K562 (cell line): ENCODE data around the gene PRRT1. TPM values are rescaled to one million over a fixed set of nuclear protein-coding genes. Genes with fewer than 3 reads are reported as not detected.

Experiments used
- BRF1 ChIP-seq: IDR thresholded peaks from 3 replicates; pipeline ENCODE4 v1.6.1; 2011; ENCODE audit warnings: borderline replicate concordance, mild to moderate bottlenecking; ENCODE audit not compliant: insufficient read length; ENCODE audit errors: extremely low read depth
- CEBPZ ChIP-seq: fragments of 150-350 bp; IDR thresholded peaks from 2 replicates; pipeline ENCODE4 v1.6.1; 2014; ENCODE audit warnings: low read depth, mild to moderate bottlenecking, low read length, borderline replicate concordance
- FOXA1 ChIP-seq: fragments of 450-650 bp; IDR thresholded peaks from 2 replicates; pipeline ENCODE4 v1.6.1; 2016; ENCODE audit warnings: mild to moderate bottlenecking, borderline replicate concordance
- GABPB2 ChIP-seq: fragments of 250-450 bp; sonication (Bioruptor Pico); conservative IDR thresholded peaks from 2 replicates; pipeline ENCODE4 v1.5.1; 2021; ENCODE audit warnings: mild to moderate bottlenecking
- HDAC1 ChIP-seq, 2 experiments: fragments of 450-650 bp; IDR thresholded peaks; 2 replicates each; pipeline ENCODE4 v1.6.1; 2016 to 2017; ENCODE audit warnings: inconsistent platforms in 1 of 2, mild to moderate bottlenecking in 1 of 2, moderate library complexity in 1 of 2
- KDM5B ChIP-seq: fragments of 200-600 bp; sonication (generic); IDR thresholded peaks from 2 replicates; pipeline ENCODE4 v1.6.1; 2012; ENCODE audit warnings: low read depth, mild to moderate bottlenecking, moderate library complexity, low read length, control low read depth, inconsistent platforms; ENCODE audit not compliant: insufficient replicate concordance
- NCOA1 ChIP-seq: fragments of 450-650 bp; IDR thresholded peaks from 2 replicates; pipeline ENCODE4 v1.6.1; 2016; ENCODE audit warnings: low read depth
- RNF219 ChIP-seq: fragments of 250-450 bp; sonication (Bioruptor Pico); IDR thresholded peaks from 2 replicates; pipeline ENCODE4 v1.5.0; 2022; ENCODE audit warnings: mild to moderate bottlenecking
- XRCC3 ChIP-seq: fragments of 450-650 bp; IDR thresholded peaks from 2 replicates; pipeline ENCODE4 v1.6.1; 2017; ENCODE audit warnings: mild to moderate bottlenecking, moderate library complexity
- YBX1 ChIP-seq: fragments of 450-650 bp; IDR thresholded peaks from 2 replicates; pipeline ENCODE4 v1.7.1; 2016; ENCODE audit warnings: mild to moderate bottlenecking
- ZNF175 ChIP-seq: fragments of 200-800 bp; sonication (Bioruptor generic); IDR thresholded peaks from 2 replicates; pipeline ENCODE4 v1.6.1; 2016; ENCODE audit warnings: low read depth, mild to moderate bottlenecking, missing genetic modification characterization, missing compliant biosample characterization
- ZNF23 ChIP-seq: fragments of 250-450 bp; sonication (Bioruptor Pico); IDR thresholded peaks from 2 replicates; pipeline ENCODE4 v1.4.0; 2020; ENCODE audit warnings: mild to moderate bottlenecking
- polyA plus RNA-seq, 8 experiments: library from polyadenylated mRNA; depleted of rRNA in 4 of 8; stranded (reverse) in 5 of 8; unstranded in 3 of 8; fragments of >200 nt; fragmentation: Nextera tagmentation in 2 of 8; fragmentation: Illumina TruSeq in 1 of 8; extraction: Ambion mirVana in 2 of 8; extraction: Trizol in 1 of 8; gene quantifications; 2 replicates each; pipeline versions ENCODE4 v1.2.1 to v1.2.3, GENCODE V29; 2011 to 2014; ENCODE audit warnings: inconsistent platforms in 1 of 8, missing spikeins in 1 of 8
- total RNA-seq, 7 experiments: library from RNA; depleted of rRNA in 6 of 7; stranded (reverse); fragments of >200 nt in 6 of 7; fragmentation: Illumina TruSeq in 2 of 7; extraction: Trizol in 2 of 7; gene quantifications; 2 replicates each; pipeline versions ENCODE4 v1.2.1 to v1.2.3, GENCODE V29; 2011 to 2021; ENCODE audit warnings: low replicate concordance in 1 of 7

PRRT1 gene
- total and polyA plus RNA-seq, 9 of the 15 experiments (the other 6 are each of a cell fraction or from before 2014, with no cell fraction given), result 0.14 to 3.5 (median 0.41) TPM

- TF ChIP-seq CEBPZ (peak; percentile 98), FOXA1 (no peak), BRF1 (no peak), ZNF23 (CRISPR knock-in tag) (no peak), NCOA1 (no peak), GABPB2 (CRISPR knock-in tag) (no peak), ZNF175 (CRISPR knock-in tag) (no peak), HDAC1 (IDR thresholded peaks at IDR 0.05) (peak in 1 of 2 experiments; percentile 81; a peak in 1 of 4 replicates), XRCC3 (no peak), RNF219 (CRISPR knock-in tag) (no peak), YBX1 (no peak), KDM5B (no peak)
Observed at GRCh38 chr6:32177788-32178546, 26.2 kb upstream of the PRRT1 start, which contains the start of gene RNF5 (continued).
